Suppressor macrophage treated with lipopolysaccharide for 1 hour (primary cell): ENCODE measurements around the gene MYO1G.
A peak's percentile ranks its signal among the peaks of the same experiment; 100 is the strongest.
"Not testable (repeated sequence)": the region's sequence is repeated elsewhere in the genome, so short reads cannot be mapped to it uniquely, and the experiment has no call there.

Source experiments
- DNase-seq, 3 donors: peaks; one replicate each; pipeline ENCODE4 v3.0.0-alpha.2; 2020 to 2022

The MYO1G gene

DNA sequence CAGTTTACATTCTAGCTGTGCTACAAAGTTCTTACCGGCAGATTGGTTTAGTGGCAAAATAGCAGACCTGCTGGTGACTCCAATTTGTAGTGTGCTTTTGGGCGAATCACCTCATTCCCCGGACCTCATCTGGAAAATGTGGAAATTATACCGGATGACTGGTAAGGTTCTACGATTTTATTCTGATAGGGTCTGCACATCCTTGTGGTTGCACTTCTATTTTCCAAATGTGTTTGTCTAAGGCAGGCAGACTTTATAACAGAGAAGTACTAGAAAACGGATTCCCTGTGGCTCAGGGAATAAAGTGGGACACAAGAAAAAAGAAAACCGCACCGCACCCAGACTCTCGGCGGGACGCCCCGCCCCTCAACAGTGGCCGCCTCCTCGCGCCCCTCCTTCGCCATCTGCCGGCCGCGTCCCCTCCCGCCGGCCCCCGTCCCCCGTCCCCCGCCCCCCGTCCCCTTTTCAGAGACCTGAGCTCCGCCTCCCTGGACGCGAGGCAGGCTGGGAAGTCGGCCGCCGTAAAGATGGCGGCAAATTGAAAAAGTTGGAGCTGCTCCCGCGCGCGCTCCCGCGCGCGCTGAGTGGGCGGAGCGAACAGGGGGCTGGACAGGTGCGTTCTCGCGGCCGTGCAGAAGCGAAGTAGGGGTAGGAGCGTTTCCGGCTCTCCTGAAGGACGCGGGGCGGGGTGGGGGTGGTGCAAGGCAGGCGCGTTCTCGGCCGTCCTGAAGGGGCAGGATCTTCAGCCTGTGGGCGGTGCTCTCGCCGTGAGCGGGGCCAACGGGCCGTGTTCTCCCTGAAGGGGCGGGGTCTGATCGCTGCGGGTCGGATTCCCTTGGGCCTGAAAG lies 20.7 kb upstream of the MYO1G start:
- peak; percentile 90 to 100 (median 96) for DNase-seq

DNA sequence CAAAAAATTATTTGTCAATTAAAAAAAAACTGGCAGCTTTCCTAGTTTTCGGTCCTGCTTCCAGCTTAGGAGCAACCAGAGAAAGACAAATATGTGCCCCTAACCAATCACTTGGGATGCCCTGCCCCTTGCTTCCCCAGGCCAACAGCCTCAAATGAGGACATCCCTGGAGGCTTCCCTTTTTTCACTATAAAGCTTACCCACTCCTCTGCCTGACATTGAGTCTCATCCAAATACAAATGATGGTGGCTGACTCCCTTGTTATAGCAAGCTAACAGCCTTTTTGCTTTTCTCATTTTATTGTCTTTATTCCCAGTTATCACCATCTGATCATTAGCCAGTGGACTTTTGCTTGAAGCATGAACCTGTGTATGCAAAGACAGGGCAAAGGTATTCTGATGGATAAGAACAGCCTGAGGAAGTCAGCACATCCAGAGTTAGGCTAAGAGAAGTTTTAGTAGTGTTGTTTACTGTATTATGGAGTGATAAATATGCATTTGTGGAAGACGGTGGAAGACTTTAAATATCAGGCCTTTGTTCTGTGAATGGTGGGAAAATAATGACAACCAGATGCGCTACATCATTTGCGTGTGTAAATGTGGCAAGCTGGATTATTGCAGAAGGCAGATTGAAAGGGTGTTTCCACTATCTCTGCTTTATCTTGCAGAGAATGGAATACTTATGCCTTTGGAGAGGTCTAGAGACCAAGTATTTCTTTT lies 19.5 kb upstream of the MYO1G start:
- peak; percentile 30 to 32 (median 31) for DNase-seq

- no peak for DNase-seq
Observed at GRCh38 chr7:44995555-44996493, 17.0 kb upstream of the MYO1G start.

- DNase-seq = peak in 1 of 3 donors; percentile 31
Observed at GRCh38 chr7:44994877-44995554, 16.2 kb upstream of the MYO1G start.

DNA sequence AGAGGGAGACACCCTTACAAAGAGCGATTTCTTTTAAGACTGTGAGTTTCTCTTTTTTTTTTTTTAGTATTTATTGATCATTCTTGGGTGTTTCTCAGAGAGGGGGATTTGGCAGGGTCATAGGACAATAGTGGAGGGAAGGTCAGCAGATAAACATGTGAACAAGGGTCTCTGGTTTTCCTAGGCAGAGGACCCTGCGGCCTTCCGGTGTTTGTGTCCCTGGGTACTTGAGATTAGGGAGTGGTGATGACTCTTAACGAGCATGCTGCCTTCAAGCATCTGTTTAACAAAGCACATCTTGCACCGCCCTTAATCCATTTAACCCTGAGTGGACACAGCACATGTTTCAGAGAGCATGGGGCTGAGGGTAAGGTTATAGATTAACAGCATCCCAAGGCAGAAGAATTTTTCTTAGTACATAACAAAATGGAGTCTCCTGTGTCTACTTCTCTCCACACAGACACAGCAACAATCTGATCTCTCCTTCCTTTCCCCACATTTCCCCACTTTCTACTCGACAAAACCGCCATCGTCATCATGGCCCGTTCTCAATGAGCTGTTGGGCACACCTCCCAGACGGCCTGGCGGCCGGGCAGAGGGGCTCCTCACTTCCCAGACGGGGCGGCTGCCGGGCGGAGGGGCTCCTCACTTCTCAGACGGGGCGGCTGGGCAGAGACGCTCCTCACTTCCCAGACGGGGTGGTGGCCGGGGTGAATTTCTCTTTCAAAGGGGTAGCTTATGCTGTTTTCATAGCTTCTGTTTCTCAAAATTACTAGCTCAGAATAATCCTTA lies 13.4 kb upstream of the MYO1G start:
- DNase-seq = not testable (repeated sequence)

DNA sequence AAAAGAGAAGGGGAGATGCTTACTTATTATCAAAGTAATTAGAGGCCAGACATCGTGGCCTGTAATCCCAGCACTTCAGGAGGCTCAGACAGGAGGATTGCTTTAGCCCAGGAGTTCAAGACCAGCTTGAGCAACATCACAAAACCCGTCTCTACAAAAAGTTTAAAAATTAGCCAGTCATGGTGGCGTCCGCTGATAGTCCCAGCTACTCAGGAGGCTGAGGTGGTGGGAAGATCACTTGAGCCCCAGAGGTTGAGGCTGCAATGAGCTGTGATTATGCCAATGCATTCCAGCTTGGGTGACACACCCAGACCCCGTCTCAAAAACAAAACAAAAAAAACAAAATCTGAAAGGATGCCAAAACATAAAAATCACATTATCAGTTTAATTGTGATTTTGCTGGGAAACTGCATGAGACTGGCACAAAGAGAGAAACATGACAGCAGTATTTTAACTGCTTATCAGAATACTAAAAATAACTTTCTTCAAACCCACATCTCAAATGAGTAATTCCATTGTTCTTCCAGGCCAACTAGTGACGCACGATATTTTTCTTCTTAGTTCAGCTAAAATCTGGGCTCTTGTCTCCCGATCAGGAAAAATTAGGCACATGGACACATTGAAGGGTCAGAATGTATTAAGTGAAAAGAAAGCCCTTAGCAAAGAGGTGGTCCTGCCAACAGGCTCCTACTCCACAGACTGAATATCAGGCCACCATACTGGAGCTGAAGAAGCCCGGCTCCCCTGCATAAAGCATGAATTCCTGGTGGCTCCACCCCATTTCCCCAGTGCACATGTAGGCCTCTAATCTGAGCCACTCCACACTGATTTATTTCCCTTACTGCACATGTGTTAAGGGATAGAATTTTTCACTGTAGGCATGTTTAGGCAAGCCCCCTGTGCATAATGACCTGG lies 11.6 kb upstream of the MYO1G start:
- peak in 1 of 3 donors; percentile 44 for DNase-seq

DNA sequence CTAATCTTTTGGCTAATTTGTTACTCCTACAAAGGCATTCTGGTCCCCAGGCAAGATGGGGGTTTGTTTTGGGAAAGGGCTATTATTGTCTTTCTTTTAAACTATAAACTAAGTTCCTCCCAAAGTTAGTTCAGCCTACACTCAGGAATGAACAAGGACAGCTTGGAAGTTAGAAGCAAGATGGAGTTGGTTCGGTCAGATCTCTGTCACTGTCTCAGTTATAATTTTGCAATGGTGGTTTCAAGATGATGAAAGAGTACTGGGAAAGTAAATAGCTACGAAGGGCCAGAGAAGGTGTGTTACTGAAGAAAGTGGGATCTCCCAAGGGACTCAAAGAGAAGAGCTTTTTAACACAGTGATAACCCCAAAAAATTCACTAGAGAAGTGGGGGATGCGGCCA lies 10.3 kb upstream of the MYO1G start:
- no peak for DNase-seq

GRCh38 chr7:44988701-44989100 lies 9.9 kb upstream of the MYO1G start:
- DNase-seq = peak; percentile 60 to 75 (median 66)

DNA sequence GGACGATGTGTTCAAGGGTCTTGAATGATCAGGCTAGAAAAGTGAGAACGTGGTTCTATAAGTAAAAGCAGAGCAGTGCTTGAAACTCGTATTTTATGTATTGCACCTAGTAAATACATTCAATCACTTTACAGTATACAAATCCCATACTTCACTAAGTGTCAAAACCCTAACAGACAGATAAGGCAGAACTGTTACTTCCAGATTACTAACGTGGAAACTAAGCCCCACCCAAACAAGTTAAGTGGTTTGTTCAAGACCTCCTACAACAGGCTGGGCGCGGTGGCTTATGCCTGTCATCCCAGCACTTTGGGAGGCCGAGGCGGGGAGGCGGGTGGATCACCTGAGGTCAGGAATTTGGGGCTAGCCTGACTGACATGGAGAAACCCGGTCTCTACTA lies 9.2 kb upstream of the MYO1G start:
- DNase-seq = peak in 1 of 3 donors; percentile 16

- DNase-seq = peak in 1 of 3 donors; percentile 17
Observed at GRCh38 chr7:44987457-44987856, 8.6 kb upstream of the MYO1G start.

GRCh38 chr7:44986218-44987053 lies 7.6 kb upstream of the MYO1G start:
- DNase-seq = peak; percentile 97 to 98 (median 98)

- DNase-seq = no peak
Observed at GRCh38 chr7:44985900-44986217, 7.0 kb upstream of the MYO1G start.

GRCh38 chr7:44985033-44985695 lies 6.3 kb upstream of the MYO1G start:
- no peak for DNase-seq

GRCh38 chr7:44984478-44984758 lies 5.6 kb upstream of the MYO1G start:
- no peak for DNase-seq

GRCh38 chr7:44983742-44984477 lies 5.1 kb upstream of the MYO1G start:
- no peak for DNase-seq

DNA sequence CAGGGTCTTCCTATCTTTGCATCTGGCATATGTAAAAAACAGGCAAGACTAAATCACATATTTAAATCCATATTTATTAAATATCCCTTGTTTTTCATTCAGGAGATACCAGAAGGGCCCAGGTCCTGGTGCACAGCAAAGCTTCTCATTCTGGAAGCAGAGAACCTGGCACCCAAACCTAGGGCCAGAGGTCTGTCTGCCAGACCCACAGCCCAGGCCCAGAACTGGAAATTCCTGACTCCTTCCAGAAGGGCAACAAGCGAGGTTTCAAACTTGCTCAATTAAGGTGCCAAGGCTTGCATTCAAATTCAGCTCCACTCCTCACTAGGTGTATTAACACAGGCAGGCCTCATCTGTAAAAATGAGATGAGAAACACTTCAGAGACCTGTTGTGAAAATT lies 4.2 kb upstream of the MYO1G start:
- DNase-seq = no peak

- no peak for DNase-seq
Observed at GRCh38 chr7:44982535-44982923, 3.7 kb upstream of the MYO1G start.

- DNase-seq = peak in 1 of 3 donors; percentile 75
Observed at GRCh38 chr7:44981035-44981706, 2.4 kb upstream of the MYO1G start.
